HG02798 (cell line): Measurements from ENCODE around the gene DAP3.
"Not testable (repeated sequence)": the region's sequence is repeated elsewhere in the genome, so short reads cannot be mapped to it uniquely, and the experiment has no call there.

Experiments used
- ATAC-seq: cut with Tn5 transposase; IDR thresholded peaks from one replicate; pipeline ENCODE4 v1.9.1; 2021; ENCODE audit warnings: mild to moderate bottlenecking; ENCODE audit not compliant: unreplicated experiment, poor library complexity

DAP3 gene

GRCh38 chr1:155689081-155689607 lies at the start of gene DAP3:
Gene DAP3 (plus strand): TSS chr1:155689091. CDS start chr1:155709780, 20,689 bp downstream.
- not testable (repeated sequence) for ATAC-seq

DNA sequence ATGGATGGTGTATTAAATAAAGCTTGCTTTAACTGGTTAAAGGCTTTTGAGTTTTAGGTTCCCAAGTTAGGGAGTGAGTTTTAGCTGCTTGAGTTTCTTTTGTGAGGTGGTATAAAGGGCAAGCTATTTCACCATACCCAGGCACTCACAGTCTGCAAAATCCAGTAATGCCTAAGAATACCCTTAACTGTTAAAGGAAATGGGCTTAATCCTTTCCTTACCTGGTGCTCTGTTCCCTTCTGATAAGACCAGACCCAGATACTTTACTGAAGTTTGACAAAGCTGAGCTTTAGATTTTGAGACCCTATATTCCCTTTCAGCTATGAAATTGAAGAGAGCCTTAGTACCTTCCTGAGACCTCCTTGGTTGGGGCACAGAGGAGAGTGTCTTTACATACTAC lies 48.5 kb upstream of the DAP3 start:
- ATAC-seq, result no peak

DNA sequence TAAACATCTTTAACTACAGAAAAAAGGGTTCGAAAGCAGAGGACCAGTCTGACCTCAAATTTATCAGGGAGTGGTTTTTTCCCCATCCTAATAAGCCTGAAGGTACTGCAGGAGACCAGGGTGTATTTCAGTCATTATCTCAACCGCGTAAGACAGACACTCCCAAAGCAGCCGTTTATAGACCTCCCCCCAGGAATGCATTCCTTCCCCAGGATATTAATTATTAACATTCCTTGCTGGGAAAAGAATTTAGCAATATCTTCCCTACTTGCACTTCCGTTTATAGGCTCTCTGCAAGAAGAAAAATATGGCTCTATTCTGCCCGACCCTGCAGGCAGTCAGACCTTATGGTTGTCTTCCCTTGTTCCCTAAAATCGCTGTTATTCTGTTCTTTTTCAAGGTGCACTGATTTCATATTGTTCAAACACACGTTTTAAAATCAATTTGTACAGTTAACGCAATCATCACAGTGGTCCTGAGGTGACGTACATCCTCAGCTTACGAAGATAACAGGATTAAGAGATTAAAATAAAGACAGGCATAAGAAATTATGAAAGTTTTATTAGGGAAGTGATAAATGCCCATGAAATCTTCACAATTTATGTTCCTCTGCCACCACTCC lies 46.2 kb upstream of the DAP3 start:
- ATAC-seq, result not testable (repeated sequence)

- no peak for ATAC-seq
Observed at GRCh38 chr1:155643230-155643629, 45.7 kb upstream of the DAP3 start.

GRCh38 chr1:155645034-155645598 lies 43.8 kb upstream of the DAP3 start:
- no peak for ATAC-seq

- no peak for ATAC-seq
Observed at GRCh38 chr1:155645648-155646047, 43.2 kb upstream of the DAP3 start.

DNA sequence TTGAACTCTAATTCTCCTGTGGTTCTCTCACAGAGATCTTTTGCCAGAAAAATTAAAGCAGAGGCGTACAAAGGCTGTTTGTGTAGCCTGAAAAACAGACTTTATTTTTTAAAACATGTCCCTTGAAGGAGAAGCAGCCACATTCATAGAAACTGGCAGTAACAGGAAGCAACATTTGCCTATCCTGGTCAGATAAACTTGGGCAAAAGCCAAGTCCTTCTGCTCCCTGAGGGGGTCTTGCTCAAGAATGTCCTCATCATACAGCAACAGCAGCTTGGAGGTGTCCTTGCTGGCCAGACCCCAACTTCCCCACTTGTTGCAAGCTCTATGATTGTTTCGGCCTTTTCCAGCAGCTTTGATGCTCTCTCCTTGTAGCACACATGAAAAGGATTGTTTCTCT lies 42.6 kb upstream of the DAP3 start:
- ATAC-seq, result no peak

- ATAC-seq, result no peak
Observed at GRCh38 chr1:155648207-155649147, 40.4 kb upstream of the DAP3 start.

GRCh38 chr1:155649676-155650075 lies 39.2 kb upstream of the DAP3 start:
- ATAC-seq, result no peak

DNA sequence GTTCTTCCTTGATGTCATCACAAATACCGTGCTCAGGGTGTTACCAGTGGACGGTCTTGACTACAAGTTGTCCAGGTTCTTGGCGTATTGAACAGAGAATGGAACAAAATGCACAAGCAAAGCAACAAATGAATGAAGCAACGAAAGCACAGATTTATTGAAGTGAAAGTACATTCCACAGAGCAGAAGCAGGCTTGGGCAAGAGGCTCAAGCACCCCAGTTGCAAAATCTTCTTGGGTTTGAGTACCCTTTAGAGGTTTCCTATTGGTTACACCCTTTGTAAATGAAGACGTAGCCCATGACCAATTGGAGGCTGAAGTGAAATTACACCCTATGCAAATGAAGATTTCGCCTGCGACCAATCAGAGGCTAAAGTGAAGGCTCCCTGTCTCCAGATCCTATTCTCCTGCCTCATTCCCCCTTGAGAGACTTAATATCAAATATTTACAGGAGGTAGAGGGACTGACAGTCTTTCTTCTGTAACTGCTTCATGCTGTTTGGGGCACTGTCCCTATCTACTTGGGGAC lies 38.6 kb upstream of the DAP3 start:
- ATAC-seq, result no peak

- no peak for ATAC-seq
Observed at GRCh38 chr1:155651861-155652661, 36.8 kb upstream of the DAP3 start.

DNA sequence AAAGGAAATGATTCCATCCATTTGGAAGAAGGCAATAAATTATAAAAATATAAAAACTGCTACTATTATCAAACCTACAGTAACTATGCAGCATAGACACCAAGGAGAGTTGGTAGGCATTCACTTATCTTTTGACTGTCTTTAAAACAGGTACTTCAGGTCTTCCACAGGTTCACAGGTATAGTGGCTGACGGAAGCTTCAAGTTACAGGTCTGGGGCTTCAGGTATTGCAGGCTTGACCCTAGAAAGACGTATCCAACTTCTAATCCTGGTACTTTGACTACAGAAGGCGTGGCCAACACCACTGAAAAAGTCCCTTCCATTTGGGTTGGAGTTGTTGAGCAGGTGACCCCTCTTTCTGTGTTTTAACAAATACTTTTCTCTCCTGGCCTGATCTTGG lies 35.9 kb upstream of the DAP3 start:
- ATAC-seq, result no peak

GRCh38 chr1:155657463-155657862 lies 31.4 kb upstream of the DAP3 start:
- ATAC-seq, result no peak

DNA sequence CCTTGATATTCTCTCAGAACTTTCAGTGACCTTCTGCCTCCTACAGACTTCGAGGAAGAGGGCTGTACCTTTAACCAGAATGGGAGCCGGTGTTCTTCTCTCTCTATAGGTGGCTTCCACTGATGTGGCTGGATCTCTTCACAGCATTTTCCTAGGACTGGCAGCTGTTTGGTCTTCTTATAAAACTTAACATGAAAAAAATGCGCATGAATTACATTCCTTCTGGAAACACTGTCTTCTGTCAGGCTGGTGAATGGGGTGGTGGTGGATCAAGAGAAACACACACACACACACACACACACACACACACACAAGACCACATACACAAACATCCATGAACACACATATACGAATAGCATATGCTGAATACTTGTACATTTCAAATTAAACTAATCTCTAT lies 27.7 kb upstream of the DAP3 start:
- ATAC-seq, result not testable (repeated sequence)

- no peak for ATAC-seq
Observed at GRCh38 chr1:155669233-155670162, 19.4 kb upstream of the DAP3 start.

- no peak for ATAC-seq
Observed at GRCh38 chr1:155671750-155672149, 17.1 kb upstream of the DAP3 start.

GRCh38 chr1:155673003-155673402 lies 15.9 kb upstream of the DAP3 start:
- no peak for ATAC-seq

DNA sequence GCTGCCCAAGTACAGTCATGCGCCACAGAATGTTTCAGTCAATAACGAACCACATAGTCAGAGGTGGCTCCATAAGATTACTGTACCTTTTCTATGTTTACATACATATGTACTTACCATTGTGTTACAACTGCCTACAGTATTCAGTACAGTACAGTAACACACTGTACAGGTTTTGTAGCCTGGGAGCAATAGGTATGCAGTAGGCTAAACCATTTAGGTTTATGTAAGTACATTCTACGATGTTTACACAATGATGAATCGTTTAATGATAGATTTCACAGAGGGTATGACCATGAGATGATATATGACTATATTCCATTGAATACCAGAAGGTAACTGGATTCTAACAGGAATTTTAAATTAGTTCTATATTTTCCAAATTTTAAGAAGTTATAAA lies 10.9 kb upstream of the DAP3 start:
- ATAC-seq, result no peak

- ATAC-seq, result not testable (repeated sequence)
Observed at GRCh38 chr1:155678992-155679391, 9.9 kb upstream of the DAP3 start.
